GM19438 (cell line): ENCODE results near the gene OR6C68.
"Not testable (repeated sequence)": the region's sequence is repeated elsewhere in the genome, so short reads cannot be mapped to it uniquely, and the experiment has no call there.

Experiments
- ATAC-seq: cut with Tn5 transposase; IDR thresholded peaks from one replicate; pipeline ENCODE4 v1.9.1; 2021; ENCODE audit warnings: low read depth; ENCODE audit not compliant: unreplicated experiment

The OR6C68 gene

GRCh38 chr12:55492078-55492477 is at the start of gene OR6C68:
OR6C68 (plus strand) TSS chr12:55492378; CDS start chr12:55492378, 0 bp downstream.
- ATAC-seq: no peak

GRCh38 chr12:55443776-55444175 is 48.4 kb upstream of the OR6C68 start, which contains the start of gene OR6C2:
OR6C2 (plus strand) TSS chr12:55444076; CDS start chr12:55452214, 8,138 bp downstream.
- ATAC-seq: no peak

- ATAC-seq: no peak
These were observed 46.8 kb upstream of the OR6C68 start for GRCh38 chr12:55445357-55445756.

- no peak for ATAC-seq
These were observed 45.9 kb upstream of the OR6C68 start for GRCh38 chr12:55446326-55446725.

- no peak for ATAC-seq
These were observed 43.4 kb upstream of the OR6C68 start for GRCh38 chr12:55448825-55449224.

GRCh38 chr12:55464926-55465325 is 27.3 kb upstream of the OR6C68 start:
- ATAC-seq: not testable (repeated sequence)

GRCh38 chr12:55467836-55468235 is 24.3 kb upstream of the OR6C68 start:
- ATAC-seq: no peak

- ATAC-seq: no peak
These were observed 22.9 kb upstream of the OR6C68 start for GRCh38 chr12:55469291-55469690.

- no peak for ATAC-seq
These were observed 21.9 kb upstream of the OR6C68 start, which contains the start of gene OR6C70 for GRCh38 chr12:55470088-55470829. OR6C70 (minus strand) TSS chr12:55470138; CDS start chr12:55470138, 0 bp downstream.

- ATAC-seq: no peak
These were observed 19.9 kb upstream of the OR6C68 start for GRCh38 chr12:55472264-55472663.

- ATAC-seq: not testable (repeated sequence)
These were observed 13.0 kb upstream of the OR6C68 start for GRCh38 chr12:55479136-55479535.

GRCh38 chr12:55484284-55484683 is 7.9 kb upstream of the OR6C68 start:
- not testable (repeated sequence) for ATAC-seq

- ATAC-seq: no peak
These were observed 3.3 kb downstream of the OR6C68 start for GRCh38 chr12:55495490-55495889.

GRCh38 chr12:55499231-55499630 is 7.1 kb downstream of the OR6C68 start:
- no peak for ATAC-seq

- no peak for ATAC-seq
These were observed 7.7 kb downstream of the OR6C68 start for GRCh38 chr12:55499810-55500252.

- no peak for ATAC-seq
These were observed 9.4 kb downstream of the OR6C68 start for GRCh38 chr12:55501601-55502000.

- ATAC-seq: no peak
These were observed 23.5 kb downstream of the OR6C68 start for GRCh38 chr12:55515696-55516095.

- no peak for ATAC-seq
These were observed 24.2 kb downstream of the OR6C68 start for GRCh38 chr12:55516391-55516790.
